K562 (cell line): ENCODE measurements around the gene PTPN11. TPM values are rescaled to one million over a fixed set of nuclear protein-coding genes. Genes with fewer than 3 reads are reported as not detected.
A peak's percentile ranks its signal among the peaks of the same experiment; 100 is the strongest.

Experiments used
- CEBPG ChIP-seq, 3 experiments: fragments of 200-800 bp in 1 of 3; sonication (Bioruptor generic) in 1 of 3; sonication (generic) in 1 of 3; formaldehyde crosslinking in 1 of 3; IDR thresholded peaks in 2 of 3; conservative IDR thresholded peaks in 1 of 3; 2 replicates each; pipeline versions ENCODE4 v1.6.1 to v1.8.0; 2016 to 2022; ENCODE audit warnings: missing compliant biosample characterization in 2 of 3, missing genetic modification characterization in 2 of 3, mild to moderate bottlenecking in 1 of 3, missing genetic modification reagents in 1 of 3
- CREBBP ChIP-seq: IDR thresholded peaks from one replicate; pipeline ENCODE4 v1.6.1; 2012; ENCODE audit warnings: low read depth, mild to moderate bottlenecking, control low read depth, inconsistent platforms, low read length
- DACH1 ChIP-seq: fragments of 450-650 bp; IDR thresholded peaks from 2 replicates; pipeline ENCODE4 v1.6.1; 2018; ENCODE audit not compliant: partially characterized antibody
- LEF1 ChIP-seq: fragments of 450-650 bp; IDR thresholded peaks from 2 replicates; pipeline ENCODE4 v1.6.1; 2016; ENCODE audit warnings: mild to moderate bottlenecking
- RUNX1 ChIP-seq: sonication (generic); IDR thresholded peaks from 2 replicates; pipeline ENCODE4 v1.6.1; 2016; ENCODE audit warnings: antibody characterized with exemption, low read depth
- TAF9B ChIP-seq: fragments of 450-650 bp; IDR thresholded peaks from 2 replicates; pipeline ENCODE4 v1.6.1; 2018; ENCODE audit warnings: mild to moderate bottlenecking; ENCODE audit not compliant: partially characterized antibody
- TEAD2 ChIP-seq: fragments of 450-650 bp; IDR thresholded peaks from 2 replicates; pipeline ENCODE4 v1.6.1; 2016; ENCODE audit warnings: missing genetic modification characterization, control low read depth, missing compliant biosample characterization
- polyA plus RNA-seq, 8 experiments: library from polyadenylated mRNA; depleted of rRNA in 4 of 8; stranded (reverse) in 5 of 8; unstranded in 3 of 8; fragments of >200 nt; fragmentation: Nextera tagmentation in 2 of 8; fragmentation: Illumina TruSeq in 1 of 8; extraction: Ambion mirVana in 2 of 8; extraction: Trizol in 1 of 8; gene quantifications; 2 replicates each; pipeline versions ENCODE4 v1.2.1 to v1.2.3, GENCODE V29; 2011 to 2014; ENCODE audit warnings: inconsistent platforms in 1 of 8, missing spikeins in 1 of 8
- total RNA-seq, 7 experiments: library from RNA; depleted of rRNA in 6 of 7; stranded (reverse); fragments of >200 nt in 6 of 7; fragmentation: Illumina TruSeq in 2 of 7; extraction: Trizol in 2 of 7; gene quantifications; 2 replicates each; pipeline versions ENCODE4 v1.2.1 to v1.2.3, GENCODE V29; 2011 to 2021; ENCODE audit warnings: low replicate concordance in 1 of 7
- TF ChIP-seq, protein P1 (sequence below), 2 experiments: fragments of 450-650 bp; formaldehyde crosslinking in 1 of 2; IDR thresholded peaks; 2 replicates each; pipeline versions ENCODE4 v1.4.0 to v1.6.1; 2014 to 2020; ENCODE audit warnings: mild to moderate bottlenecking in 2 of 2, borderline replicate concordance in 1 of 2, low read depth in 1 of 2
- TF ChIP-seq, protein P2 (sequence below): fragments of 450-650 bp; IDR thresholded peaks from 2 replicates; pipeline ENCODE4 v1.6.1; 2018; ENCODE audit warnings: mild to moderate bottlenecking, low read depth; ENCODE audit not compliant: partially characterized antibody
- TF ChIP-seq, protein P3 (sequence below): fragments of 250-450 bp; sonication (Bioruptor Pico); IDR thresholded peaks from 2 replicates; pipeline ENCODE4 v1.4.0; 2020; ENCODE audit warnings: mild to moderate bottlenecking
- TF ChIP-seq, protein P4 (sequence below): fragments of 450-650 bp; formaldehyde crosslinking; IDR thresholded peaks from 2 replicates; pipeline ENCODE4 v1.4.0; 2020; ENCODE audit warnings: mild to moderate bottlenecking, moderate library complexity

Gene PTPN11
- total and polyA plus RNA-seq, 9 of the 15 experiments (the other 6 are each of a cell fraction or from before 2014, with no cell fraction given) = 22.5 to 126 (median 79.7) TPM

DNA sequence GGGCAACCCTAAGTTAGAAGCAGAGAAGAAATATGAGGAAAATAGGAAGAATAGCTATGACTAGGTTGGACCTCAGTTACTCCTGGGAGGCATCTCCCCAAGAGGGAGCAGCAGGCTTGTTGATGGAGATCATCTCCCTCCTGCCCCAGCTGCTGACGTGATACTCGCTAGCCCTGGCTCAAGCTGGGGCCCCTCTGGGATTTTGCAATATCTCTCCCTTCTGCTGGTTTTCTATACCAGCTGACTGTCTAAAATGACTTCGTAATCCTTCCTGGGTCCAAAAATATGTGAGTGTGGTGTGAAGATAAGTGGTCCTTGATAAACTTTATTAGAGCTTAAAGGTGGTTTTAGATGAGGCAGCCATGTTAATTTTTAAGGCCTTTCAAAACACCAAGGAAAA is 32.0 kb upstream of the PTPN11 start (continued):
- TF ChIP-seq, protein P1, sequence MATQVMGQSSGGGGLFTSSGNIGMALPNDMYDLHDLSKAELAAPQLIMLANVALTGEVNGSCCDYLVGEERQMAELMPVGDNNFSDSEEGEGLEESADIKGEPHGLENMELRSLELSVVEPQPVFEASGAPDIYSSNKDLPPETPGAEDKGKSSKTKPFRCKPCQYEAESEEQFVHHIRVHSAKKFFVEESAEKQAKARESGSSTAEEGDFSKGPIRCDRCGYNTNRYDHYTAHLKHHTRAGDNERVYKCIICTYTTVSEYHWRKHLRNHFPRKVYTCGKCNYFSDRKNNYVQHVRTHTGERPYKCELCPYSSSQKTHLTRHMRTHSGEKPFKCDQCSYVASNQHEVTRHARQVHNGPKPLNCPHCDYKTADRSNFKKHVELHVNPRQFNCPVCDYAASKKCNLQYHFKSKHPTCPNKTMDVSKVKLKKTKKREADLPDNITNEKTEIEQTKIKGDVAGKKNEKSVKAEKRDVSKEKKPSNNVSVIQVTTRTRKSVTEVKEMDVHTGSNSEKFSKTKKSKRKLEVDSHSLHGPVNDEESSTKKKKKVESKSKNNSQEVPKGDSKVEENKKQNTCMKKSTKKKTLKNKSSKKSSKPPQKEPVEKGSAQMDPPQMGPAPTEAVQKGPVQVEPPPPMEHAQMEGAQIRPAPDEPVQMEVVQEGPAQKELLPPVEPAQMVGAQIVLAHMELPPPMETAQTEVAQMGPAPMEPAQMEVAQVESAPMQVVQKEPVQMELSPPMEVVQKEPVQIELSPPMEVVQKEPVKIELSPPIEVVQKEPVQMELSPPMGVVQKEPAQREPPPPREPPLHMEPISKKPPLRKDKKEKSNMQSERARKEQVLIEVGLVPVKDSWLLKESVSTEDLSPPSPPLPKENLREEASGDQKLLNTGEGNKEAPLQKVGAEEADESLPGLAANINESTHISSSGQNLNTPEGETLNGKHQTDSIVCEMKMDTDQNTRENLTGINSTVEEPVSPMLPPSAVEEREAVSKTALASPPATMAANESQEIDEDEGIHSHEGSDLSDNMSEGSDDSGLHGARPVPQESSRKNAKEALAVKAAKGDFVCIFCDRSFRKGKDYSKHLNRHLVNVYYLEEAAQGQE (IDR thresholded peaks at IDR 0.05; ENCODE audit: borderline replicate concordance) = no peak
- TF ChIP-seq, protein P1 (CRISPR knock-in tag; IDR thresholded peaks at IDR 0.05; ENCODE audit: low read depth) = no peak
- no peak for TF ChIP-seq RUNX1
- TF ChIP-seq, protein P2, sequence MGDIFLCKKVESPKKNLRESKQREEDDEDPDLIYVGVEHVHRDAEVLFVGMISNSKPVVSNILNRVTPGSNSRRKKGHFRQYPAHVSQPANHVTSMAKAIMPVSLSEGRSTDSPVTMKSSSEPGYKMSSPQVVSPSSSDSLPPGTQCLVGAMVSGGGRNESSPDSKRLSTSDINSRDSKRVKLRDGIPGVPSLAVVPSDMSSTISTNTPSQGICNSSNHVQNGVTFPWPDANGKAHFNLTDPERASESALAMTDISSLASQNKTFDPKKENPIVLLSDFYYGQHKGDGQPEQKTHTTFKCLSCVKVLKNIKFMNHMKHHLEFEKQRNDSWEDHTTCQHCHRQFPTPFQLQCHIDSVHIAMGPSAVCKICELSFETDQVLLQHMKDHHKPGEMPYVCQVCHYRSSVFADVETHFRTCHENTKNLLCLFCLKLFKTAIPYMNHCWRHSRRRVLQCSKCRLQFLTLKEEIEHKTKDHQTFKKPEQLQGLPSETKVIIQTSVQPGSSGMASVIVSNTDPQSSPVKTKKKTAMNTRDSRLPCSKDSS = no peak
- TF ChIP-seq TEAD2 (tag) = no peak
- peak; percentile 47 for TF ChIP-seq TAF9B
- TF ChIP-seq, protein P3, sequence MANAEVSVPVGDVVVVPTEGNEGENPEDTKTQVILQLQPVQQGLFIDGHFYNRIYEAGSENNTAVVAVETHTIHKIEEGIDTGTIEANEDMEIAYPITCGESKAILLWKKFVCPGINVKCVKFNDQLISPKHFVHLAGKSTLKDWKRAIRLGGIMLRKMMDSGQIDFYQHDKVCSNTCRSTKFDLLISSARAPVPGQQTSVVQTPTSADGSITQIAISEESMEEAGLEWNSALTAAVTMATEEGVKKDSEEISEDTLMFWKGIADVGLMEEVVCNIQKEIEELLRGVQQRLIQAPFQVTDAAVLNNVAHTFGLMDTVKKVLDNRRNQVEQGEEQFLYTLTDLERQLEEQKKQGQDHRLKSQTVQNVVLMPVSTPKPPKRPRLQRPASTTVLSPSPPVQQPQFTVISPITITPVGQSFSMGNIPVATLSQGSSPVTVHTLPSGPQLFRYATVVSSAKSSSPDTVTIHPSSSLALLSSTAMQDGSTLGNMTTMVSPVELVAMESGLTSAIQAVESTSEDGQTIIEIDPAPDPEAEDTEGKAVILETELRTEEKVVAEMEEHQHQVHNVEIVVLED (CRISPR knock-in tag) = no peak
- no peak for TF ChIP-seq CEBPG (CRISPR knock-in tag; IDR thresholded peaks at IDR 0.05)
- TF ChIP-seq CEBPG (tag; conservative IDR thresholded peaks at IDR 0.05 in 1 of 2, IDR thresholded peaks at IDR 0.05 in 1 of 2) = peak; percentile 68 to 75
- TF ChIP-seq LEF1 = 0 out of 2 replicates have a peak, but pooled peaks have one; percentile 45
- TF ChIP-seq CREBBP = no peak
- peak; percentile 75 for TF ChIP-seq DACH1
- TF ChIP-seq, protein P4, sequence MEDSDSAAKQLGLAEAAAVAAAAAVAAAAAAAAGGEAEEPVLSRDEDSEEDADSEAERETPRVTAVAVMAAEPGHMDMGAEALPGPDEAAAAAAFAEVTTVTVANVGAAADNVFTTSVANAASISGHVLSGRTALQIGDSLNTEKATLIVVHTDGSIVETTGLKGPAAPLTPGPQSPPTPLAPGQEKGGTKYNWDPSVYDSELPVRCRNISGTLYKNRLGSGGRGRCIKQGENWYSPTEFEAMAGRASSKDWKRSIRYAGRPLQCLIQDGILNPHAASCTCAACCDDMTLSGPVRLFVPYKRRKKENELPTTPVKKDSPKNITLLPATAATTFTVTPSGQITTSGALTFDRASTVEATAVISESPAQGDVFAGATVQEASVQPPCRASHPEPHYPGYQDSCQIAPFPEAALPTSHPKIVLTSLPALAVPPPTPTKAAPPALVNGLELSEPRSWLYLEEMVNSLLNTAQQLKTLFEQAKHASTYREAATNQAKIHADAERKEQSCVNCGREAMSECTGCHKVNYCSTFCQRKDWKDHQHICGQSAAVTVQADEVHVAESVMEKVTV = no peak
